Stimulated activated CD4-positive, alpha-beta T cell treated with anti-CD3 and anti-CD28 coated beads, Interleukin-1b, Interleukin-23, amount 100 ng/mL, for 4 hours (primary cell): ENCODE data around the gene TNS1.

Experiments
- DNase-seq, 2 donors: peaks; one replicate each; pipeline ENCODE4 v3.0.0-alpha.2; 2020; ENCODE audit warnings: low read depth in 2 of 2

TNS1 gene

DNA sequence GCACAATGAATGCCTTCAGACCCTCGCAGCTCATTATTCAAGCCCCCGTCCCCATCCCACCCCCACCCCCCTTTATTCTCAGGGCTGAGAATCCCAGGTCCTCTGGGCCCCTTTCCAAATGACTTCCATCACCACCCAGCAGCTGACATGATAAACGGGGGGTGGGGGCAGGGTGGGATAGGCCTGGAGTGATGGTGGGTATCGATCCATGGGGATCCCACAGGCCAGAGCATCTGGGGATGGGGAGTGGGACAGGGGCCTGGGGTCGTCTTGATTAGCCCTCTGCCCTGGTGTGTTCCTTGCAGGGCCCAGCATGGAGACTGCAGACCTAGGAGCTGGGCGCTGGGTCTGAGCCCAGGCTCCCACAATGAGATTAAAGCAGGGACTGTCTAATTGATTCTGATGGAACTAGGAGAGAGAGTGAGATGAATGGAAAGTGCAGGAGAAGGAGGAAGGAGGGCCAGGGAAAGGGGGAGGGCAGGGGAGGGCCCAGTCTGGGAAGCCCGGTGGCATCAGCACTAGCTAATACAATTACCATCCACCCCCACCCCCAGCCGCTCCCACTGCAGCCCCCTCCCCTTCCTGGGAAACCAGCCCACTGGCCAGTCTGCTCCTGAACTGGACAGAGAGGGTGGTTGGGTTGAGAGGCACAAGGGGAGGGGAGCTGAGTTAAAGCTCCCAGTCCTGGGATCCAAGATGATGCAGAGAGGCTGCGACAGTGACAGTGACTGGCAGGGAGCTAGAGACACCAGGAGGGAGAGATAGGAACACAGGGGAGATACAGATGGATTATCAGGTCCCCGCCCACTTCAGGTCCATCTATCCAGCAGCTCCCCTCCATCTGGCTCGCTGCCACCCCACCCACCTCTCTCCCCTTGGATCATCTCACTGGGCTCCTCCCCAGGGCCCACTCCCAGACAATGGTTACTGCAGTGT is 13.1 kb upstream of the TNS1 start:
- no peak for DNase-seq

DNA sequence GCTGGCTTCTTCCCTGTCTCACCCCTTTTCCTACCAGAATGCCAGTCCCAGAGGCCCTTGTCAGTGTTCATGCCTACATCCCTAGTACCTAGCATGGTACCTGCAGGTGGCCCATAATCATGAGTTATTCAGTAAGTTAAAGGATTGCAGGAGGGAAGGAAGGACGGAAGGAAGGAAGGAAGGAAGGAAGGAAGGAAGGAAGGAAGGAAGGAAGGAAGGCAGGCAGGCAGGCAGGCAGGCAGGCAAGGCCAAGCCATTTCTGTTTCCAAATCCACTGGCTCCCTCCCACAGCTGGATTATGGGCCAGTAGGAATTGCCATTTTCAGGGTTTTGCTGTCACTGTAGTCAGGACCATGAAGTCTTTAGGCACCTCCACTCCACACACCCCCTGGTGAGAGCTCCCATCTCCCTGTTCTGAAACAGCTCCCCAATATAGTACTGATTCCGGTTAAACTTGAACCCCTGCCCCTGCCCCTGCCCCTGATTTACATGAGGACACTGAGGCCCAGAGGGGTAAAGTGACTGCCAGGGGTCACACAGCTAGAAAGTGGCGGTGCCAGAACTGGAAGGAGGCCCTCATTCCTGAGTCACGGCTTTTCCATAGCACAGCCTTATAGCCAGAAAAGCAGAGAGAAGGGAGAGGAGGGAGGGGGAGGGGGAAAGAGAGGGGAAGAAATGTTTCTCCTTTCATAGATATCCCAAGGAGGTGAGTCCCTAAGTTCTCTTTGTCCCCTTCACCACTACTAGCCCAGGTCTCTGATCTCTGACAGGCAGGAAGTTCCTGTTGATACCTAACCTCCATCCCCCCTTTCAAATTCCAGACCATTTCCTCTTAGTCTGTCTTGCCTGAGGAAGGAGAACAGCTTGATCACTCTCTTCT is 12.2 kb upstream of the TNS1 start:
- no peak for DNase-seq

DNA sequence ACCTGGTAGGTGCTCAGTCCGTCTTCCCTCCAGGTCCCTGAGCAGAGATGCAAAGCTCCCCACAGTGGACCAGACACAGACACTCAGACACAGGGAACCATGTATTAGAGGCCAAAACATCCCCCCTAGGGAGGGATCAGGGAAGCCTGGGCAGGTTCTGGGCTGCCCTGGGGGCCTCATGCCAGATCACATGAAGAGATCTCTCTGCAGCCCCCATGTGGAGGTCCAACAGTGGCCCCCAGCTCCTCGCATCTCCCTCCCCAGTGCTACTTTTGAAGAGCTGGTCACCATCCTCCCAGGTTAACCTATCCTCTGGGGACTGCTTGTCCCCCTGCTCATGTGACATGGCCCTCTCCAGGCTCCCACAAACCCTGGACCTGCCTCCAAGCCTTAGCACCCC is 10.5 kb upstream of the TNS1 start:
- no peak for DNase-seq

DNA sequence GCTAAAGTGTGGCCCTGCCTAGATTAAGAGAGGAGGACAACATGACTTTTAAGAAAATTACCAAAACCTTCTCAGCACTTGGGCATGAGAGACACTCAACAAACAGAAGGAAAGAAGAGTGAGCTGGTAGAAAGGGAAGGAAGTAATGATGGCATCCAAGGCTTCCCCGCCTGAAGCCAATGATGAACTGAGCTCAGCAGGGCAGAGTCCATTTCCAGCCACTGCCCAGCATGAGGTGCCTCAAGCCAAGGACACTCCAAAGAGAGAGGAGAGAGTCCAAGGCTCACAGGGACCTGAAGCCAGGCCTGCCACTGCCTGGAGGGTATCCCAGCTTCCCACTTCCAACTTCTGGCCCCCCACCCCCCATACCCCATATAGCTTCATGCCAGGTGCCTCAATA is 9.5 kb upstream of the TNS1 start:
- DNase-seq, result no peak

DNA sequence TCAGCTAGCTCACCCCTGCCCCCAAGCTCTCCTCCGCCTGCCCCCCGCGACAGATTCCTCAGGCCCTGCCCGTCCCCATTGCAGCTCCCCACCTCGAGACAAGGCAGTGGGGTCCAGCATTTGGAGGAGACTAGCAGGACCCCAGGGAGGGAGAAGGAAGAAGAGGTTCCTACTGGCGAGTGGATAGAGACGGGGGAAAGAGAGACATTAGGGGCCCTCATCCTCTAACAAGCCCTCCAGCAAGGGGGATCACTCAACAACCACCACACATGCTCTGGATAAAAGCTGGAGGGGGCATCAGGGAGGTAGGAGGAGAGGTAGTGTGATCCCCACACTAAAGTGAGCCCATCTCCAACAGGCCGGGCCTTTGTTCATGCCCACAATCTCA is 8.9 kb upstream of the TNS1 start:
- DNase-seq, result no peak

DNA sequence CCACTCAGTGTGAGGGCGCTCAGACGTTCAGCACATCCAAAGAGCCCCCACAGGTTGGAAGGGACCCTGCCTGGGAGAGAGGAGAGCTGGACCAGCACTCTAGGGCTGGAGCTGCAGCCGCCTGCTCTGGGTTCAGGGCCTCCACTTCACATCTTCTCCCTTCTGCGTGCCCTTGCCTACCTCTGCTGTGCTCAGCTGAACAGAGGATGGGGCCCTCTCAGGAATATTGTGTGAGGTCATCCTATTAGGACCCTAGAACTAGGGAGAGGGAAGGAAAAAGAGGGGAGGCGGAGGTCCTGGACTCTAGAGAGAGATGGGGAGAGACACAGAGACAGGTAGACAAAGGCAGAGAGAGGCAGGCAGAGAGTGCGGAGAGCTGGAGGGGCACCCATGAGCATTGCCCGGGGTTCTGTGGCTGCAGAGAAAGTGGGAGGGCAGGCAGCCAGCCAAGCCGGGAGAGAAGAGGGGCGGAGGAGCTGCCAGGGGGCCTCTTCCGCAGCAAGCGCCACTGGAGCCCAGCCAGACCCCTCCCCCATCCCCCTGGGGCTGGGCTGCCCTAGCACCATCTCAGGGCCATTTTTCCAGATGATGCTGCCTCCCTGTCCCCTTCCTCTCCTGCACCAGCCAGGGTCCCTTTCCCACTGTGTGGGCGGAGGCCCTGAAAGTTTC is 8.3 kb upstream of the TNS1 start:
- no peak for DNase-seq

DNA sequence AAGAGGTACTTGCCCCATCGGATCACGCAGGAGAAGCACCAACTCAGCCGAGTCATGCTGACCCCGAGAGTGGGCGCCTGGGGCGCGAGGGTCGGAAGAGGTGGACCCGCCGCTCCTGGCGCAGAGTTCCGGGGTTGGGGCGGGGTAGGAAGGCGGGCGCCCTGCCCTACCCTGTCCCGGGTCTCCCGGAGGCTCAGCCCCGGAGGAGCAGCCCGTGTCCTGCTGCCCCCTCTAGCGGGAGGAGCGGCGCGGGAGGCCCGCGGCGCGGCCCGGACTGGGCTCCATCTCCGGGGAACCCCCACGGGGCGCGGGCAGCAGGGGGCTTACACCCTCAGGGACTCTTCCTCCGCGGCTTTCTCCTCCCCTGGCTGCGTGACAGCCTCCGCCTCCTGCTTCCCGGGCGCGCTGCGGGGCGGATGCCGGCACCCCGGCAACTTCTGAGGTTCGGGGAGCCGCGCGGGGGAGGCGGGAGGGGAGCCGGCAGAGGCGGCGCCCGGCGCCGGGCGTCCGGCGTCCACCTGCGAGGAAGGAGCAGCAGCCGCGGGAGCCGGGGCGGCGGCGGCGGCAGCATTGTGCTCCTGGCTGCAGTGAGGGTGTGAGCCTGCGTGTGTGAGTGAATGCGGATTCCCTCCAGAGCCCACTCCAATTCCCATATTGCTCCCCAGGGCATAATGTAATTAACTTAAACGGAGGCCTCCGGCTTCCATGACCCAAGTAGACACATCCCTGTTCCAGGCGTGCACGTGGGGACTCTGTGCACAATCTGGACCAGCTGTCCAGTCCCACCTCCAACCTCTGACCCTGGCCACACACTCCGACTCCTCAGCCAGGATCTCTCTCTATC is 7.6 kb upstream of the TNS1 start:
- DNase-seq, result peak; percentile 15 to 25

DNA sequence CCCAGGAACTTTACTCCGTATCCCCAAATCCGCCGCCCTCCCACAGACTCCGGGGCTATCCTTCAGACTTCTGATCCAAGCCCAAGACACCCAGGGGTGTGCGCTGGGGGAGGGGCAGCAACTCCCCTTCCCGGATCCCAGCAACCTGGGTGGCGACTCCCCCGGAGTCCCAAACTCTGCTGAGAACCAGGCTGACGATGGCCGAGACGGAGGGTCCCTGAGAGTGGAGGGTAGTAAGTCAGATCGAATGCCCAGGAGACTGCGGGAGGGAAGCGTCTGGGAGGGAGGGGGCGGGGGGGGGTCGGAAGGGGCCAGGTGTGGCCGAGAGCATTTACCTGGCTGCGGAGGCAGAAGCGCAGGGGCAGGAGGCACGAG is 7.0 kb upstream of the TNS1 start:
- DNase-seq, result no peak

DNA sequence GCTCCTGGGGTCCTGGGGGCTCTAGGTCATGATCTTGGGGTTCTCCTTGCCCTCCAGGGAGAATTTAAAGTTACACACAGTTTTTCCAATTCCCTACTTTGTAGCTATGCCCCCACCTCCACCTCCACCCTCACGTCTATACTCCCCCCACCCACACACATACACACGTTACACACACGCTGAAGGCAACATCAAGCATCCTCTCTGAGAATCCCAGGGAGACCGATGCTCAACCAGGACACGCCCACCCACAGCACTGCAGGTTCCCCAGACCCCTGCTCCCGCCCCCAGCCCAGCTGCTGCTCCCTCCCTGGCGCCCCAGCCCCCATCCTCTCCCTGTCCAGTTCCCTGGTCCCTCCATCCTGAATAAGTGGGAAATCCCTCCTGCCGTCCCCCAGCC is 6.4 kb upstream of the TNS1 start:
- no peak for DNase-seq

DNA sequence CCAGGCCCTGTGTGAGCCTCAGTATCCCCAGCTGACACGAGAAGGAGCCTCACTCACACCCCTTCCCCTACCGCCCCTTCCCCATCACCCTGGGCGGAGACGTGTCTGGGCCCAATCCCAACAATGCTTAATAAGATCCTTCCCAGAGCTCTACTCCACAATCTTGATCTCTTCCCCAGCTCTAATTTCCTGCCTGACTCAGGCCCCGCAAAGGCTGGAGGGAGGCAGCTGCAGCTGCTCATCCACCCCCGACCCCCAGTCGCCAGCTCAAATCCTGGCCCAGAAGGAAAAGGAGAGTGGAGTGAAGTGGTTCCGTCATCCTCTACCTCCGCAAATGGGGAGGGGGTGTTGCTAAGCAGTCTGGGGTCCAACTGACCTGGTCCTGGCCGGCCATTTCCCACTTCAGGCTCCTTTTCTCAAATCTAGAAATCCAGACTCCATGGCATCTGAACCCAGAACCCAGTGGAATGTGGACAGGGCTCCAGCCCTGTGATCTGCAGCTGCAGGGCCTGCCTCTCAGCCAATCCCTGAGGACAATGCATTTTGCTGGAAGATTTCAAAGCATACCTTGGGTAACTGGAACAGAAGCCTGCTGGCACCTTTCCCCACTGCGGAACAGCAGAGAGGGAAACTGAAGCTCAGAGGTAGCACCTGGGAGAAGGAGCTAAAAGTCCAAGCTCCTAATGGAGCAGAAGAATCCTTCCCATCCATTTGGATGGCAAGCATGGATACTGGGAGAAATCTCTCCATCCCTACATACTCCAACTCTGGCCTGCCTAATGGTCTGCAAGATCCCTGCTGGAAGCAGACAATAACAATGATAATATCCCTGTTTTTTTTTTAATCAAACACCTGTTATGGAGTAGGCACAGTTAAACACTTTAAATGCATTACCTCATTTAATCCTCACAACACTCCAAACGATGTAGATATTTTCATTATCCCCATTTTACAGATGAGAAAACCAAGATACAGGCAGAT is 5.6 kb upstream of the TNS1 start:
- no peak for DNase-seq

DNA sequence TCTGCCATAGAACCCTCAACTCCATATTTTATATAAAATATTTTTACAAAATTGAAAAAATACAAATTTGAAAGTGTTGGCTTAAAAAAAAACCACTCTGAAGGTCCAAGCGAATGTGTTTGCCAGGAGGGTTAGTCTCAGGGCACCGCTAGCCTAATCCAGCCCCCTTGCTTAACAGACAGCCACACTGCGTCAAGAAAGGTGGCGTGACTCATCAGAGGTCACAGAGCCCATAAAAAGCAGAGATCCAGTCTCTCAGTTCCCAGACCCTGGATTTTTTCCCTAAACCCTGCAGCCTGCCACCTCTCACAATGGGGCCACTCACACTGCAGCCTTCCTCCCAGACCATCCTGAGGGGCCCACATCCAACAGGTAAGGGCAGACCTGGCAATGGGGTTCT is 3.9 kb upstream of the TNS1 start:
- no peak for DNase-seq

DNA sequence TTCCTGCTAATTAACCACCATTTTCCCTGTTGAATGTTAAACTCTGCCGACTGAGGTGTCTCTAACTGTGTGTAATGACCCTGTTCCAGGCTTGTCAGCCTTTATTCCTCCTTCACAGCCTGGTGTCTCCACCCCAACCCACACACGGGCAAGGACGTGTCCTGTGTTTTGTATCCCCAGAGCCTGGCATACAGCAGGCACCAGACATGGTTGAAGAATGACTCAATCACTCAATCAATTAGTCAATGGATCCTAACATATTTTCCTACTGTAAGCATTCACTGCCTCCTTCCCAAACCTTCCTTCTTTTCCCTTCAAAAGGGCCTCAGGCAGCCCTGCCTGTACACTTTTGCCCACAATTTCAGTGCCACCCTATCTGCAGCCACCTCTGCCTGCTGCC is 2.7 kb upstream of the TNS1 start:
- DNase-seq, result no peak

DNA sequence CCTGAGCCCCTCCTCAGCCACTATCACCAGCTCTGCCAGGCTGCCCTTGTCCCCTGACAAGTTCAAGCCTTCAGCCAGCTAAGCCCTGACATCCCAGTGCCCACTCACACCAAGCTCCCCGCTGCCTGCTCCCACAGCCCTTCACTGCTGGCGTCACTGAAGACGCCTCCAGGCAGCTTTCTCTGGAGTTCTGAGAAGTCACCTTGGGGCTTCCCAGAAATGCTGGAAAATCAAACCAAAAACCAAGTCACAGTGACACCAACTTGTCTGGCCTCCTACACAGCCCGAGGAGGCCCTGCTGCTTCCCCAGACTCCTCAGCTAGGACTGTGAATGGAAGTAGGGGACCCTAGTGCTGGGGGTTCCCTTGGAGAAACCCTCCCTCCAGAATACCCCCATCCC is 2.2 kb upstream of the TNS1 start:
- DNase-seq, result no peak

DNA sequence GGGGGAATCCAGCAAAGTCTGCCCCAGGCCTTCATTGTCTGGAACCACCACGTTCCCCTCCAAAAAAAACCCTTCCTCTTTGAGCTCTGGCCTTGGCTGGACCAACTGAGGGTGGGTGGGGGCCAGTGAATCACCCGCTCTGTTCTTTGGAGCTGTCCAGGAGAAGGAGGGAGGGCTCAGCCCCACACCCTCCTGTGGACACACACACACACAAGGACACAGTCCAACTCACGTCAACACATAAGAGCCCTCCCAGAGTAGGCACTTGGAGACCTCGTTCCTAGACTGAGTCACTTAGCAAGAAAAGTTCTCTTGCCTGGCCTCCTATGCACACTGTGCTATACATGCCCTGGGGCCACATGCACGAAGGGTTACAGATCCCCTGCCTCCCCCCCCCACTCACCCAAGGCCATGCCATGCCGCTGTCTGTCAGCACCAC is 1.2 kb upstream of the TNS1 start:
- DNase-seq, result no peak

DNA sequence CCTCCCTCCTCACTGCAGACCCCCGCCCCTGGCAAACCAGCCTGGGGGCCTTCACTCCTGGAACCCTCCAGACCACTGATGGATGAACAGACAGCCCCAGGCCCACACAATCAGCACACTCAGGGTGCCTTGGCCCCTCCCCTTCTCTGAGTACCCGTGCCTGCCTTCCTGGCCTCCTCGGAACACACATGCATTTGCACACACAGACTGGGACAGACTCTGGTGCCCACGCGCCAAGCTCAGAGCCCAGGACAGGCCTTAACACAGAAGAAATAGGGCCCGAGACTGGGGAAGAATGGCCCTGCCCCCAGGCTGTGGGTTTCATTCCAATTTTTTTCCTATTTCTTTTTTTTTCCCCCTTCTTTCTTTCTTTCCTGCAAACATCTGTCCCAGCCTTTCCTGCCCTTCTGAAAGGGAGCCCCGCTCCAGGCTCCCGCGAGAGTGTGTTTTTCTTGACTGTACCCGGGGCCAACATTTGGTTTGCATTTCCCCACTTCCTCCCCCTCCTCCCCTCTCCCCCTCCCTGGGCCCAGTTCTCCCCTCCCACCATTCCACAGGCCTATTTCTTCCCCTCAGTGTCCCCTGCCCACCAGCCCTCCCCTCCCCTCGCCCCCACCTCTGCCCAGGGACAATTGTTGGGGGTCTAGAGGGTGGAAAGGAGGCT is 618 bp upstream of the TNS1 start:
- DNase-seq, result no peak

DNA sequence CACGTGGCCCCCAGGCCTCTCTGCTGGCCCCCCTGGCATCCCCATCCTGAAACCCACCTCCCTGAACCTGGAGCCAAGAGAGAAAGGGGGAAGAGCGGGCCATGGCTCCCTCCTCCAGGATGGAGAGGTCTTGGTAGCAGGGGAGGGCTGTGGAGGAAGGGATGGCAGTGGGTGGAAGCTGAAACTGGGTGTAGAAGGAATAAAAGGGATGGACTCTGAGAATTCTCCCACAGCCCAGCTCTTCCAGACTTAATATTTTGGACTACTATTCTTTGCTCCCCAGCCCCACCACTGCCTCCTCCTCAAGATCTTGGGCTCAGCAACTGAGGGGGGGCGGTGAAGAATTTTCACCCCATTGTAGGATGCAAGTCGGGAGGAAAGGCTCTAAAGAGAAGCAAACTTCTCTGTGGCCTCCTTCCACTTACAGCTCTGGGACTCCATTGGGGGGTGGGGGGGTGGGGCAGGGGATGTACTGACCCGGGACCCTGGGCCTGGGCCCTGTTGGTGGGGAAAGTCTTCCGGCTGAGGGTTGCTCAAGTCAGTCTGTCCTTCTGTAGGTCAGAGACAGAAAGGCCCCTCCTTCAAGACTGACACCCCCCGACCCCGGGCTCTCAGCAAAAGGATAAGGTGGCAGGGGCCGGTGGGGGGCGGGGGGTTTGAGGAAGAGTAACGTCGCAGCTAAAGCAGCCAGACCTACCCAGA is 501 bp downstream of the TNS1 start:
- no peak for DNase-seq

DNA sequence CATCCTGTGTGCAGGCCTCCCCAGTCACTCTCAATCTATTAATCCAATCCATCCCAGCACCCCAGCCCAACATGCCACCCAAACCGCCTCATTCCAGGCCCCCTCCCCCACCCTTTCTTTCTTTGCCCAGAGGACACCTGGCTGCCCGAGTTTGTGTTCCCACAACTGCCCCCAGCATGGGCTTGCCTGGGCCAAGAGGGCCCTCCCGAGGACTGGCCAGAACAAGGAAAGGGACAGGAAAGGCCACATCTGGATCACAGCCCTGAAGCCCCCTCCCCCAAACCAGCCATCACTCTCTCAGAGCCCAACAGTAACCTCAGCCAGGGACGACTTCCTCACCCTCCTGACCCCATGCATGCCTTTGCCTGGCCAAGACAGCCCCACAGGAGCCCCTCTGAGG is 1.2 kb downstream of the TNS1 start:
- DNase-seq, result no peak

DNA sequence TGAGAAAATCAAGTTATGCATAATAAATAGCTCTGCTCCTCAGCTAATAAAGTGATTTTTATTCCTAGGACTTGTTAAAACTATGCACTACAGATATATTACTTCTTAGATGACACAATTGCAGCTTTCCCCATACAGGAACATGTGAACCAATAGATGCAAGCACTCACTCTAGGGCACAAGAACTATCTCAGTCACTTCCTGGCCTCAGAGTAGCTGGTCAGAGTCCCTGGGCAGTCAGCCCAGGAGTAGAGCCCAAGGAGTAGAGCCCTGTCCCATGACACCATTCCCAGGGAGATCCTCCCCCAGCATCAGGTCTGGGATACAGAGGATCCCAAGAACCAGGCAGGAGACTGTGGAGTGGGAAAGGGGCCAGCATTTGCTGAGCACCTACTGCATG is 2.7 kb downstream of the TNS1 start:
- no peak for DNase-seq

DNA sequence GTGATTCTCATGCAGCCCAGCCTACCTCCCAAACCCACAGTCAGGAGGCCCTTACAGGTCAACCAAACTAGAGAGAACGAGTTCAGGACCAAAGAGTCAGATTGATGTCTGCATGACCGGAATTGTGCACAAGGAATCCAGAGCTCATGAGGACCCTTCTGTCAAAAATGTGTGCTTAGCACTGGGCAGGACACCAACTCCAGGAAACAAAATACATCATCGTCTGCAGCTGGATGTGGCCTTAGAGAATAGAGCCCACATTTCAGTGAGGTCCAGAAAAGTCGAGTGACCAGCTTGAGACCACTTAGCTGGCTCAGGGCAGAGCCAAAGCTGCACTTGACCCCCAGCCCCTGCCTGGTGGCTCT is 3.2 kb downstream of the TNS1 start:
- DNase-seq, result no peak
